Lung (tissue), 12 donors: ENCODE results near the gene ENOPH1. TPM values are rescaled to one million over a fixed set of nuclear protein-coding genes. Genes with fewer than 3 reads are reported as not detected.

Experiments
- ATAC-seq: fragments of 200-7000 bp; cut with Tn5 transposase; one replicate; pipeline ENCODE4 v1.9.1; 2020; ENCODE audit warnings: moderate number of reproducible peaks; ENCODE audit not compliant: insufficient read depth, low FRiP score
- DNase-seq, 3 donors: peaks; one replicate each; pipeline ENCODE4 v3.0.0-alpha.2; 2013 to 2017
- H3K27ac ChIP-seq, 2 donors: one replicate each; pipeline ENCODE4 v1.5.1; 2013; ENCODE audit warnings: mild to moderate bottlenecking in 2 of 2, moderate library complexity in 2 of 2, control low read depth in 1 of 2, inconsistent platforms in 1 of 2, low read depth in 1 of 2, low read length in 1 of 2
- H3K27me3 ChIP-seq, 3 donors: one replicate each; pipeline ENCODE4 v1.5.1; 2013; ENCODE audit warnings: low read length in 2 of 3; ENCODE audit not compliant: control insufficient read depth in 3 of 3, insufficient read depth in 3 of 3
- H3K36me3 ChIP-seq, 4 donors: one replicate each; pipeline ENCODE4 v1.5.1; 2013; ENCODE audit warnings: low read length in 4 of 4, mild to moderate bottlenecking in 1 of 4, moderate library complexity in 1 of 4; ENCODE audit not compliant: control insufficient read depth in 4 of 4, insufficient read depth in 4 of 4
- H3K4me1 ChIP-seq, 5 donors: one replicate each; pipeline ENCODE4 v1.5.1; 2013; ENCODE audit warnings: low read length in 5 of 5, mild to moderate bottlenecking in 2 of 5, moderate library complexity in 1 of 5; ENCODE audit not compliant: control insufficient read depth in 5 of 5, insufficient read depth in 5 of 5
- H3K4me3 ChIP-seq: one replicate; pipeline ENCODE4 v1.5.1; 2013; ENCODE audit warnings: mild to moderate bottlenecking, control low read depth, moderate library complexity
- H3K9ac ChIP-seq, 2 donors: one replicate each; pipeline ENCODE4 v1.5.1; 2013; ENCODE audit warnings: low read length in 2 of 2, control low read depth in 1 of 2; ENCODE audit not compliant: insufficient read depth in 1 of 2
- H3K9me3 ChIP-seq, 4 donors: one replicate each; pipeline ENCODE4 v1.5.1; 2013; ENCODE audit warnings: low read length in 3 of 4, mild to moderate bottlenecking in 1 of 4, moderate library complexity in 1 of 4; ENCODE audit not compliant: control insufficient read depth in 4 of 4, insufficient read depth in 3 of 4
- WGBS, 2 donors: extraction: QIAGEN DNeasy Blood & Tissue Kit; methylation state at CpG; one replicate each; pipeline ENCODE4 v1.1.7; 2013; 5-methylcytosine and 5-hydroxymethylcytosine counted together
- polyA plus RNA-seq, 2 donors: library from polyadenylated mRNA; stranded (reverse); fragments of 200-250 nt; gene quantifications; one replicate each; pipeline ENCODE4 v1.2.1, GENCODE V29; 2013
- total RNA-seq, 2 donors: library from RNA; depleted of rRNA in 1 of 2; stranded (reverse); fragments of >200 nt in 1 of 2; gene quantifications; one replicate each; pipeline ENCODE4 v1.2.1, GENCODE V29; 2014 to 2021
- TF ChIP-seq, protein P1 (sequence below): IDR thresholded peaks from 2 replicates; pipeline ENCODE4 v1.5.1; 2012; ENCODE audit warnings: mild to moderate bottlenecking; ENCODE audit errors: control extremely low read depth, extremely low read depth
- donor health status: control.
- donor health status: control.
- donor health status: Bipolar disorder and iron deficiency.
- donor health status: healthy.
- donor health status: DM: yes; HTN: yes; CAD: no.

ENOPH1 gene
- total and polyA plus RNA-seq, 4 donors = 28.5 to 45.3 (median 34.0) TPM

GRCh38 chr4:82484996-82485783, 54.8 kb downstream of the ENOPH1 start:
- H3K9me3 ChIP-seq = no peaks in the 10 kb centered on the region
- H3K4me3 ChIP-seq = no peak overlapping the region
- H3K27ac ChIP-seq = no peak overlapping the region
- no peak for DNase-seq
- H3K36me3 ChIP-seq = peaks cover 0 to 3% (median 0%) of the 10 kb centered on the region in 4 donors
- H3K9ac ChIP-seq = no peak overlapping the region
- H3K4me1 ChIP-seq = peaks cover 0 to 4% (median 0%) of the 10 kb centered on the region in 5 donors
- 72 to 86% methylated on average over 14 of the region's 14 CpGs for WGBS, 2 donors
- TF ChIP-seq, protein P1, sequence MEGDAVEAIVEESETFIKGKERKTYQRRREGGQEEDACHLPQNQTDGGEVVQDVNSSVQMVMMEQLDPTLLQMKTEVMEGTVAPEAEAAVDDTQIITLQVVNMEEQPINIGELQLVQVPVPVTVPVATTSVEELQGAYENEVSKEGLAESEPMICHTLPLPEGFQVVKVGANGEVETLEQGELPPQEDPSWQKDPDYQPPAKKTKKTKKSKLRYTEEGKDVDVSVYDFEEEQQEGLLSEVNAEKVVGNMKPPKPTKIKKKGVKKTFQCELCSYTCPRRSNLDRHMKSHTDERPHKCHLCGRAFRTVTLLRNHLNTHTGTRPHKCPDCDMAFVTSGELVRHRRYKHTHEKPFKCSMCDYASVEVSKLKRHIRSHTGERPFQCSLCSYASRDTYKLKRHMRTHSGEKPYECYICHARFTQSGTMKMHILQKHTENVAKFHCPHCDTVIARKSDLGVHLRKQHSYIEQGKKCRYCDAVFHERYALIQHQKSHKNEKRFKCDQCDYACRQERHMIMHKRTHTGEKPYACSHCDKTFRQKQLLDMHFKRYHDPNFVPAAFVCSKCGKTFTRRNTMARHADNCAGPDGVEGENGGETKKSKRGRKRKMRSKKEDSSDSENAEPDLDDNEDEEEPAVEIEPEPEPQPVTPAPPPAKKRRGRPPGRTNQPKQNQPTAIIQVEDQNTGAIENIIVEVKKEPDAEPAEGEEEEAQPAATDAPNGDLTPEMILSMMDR = no peak
- no peaks in the 10 kb centered on the region for H3K27me3 ChIP-seq
- no peak for ATAC-seq

DNA sequence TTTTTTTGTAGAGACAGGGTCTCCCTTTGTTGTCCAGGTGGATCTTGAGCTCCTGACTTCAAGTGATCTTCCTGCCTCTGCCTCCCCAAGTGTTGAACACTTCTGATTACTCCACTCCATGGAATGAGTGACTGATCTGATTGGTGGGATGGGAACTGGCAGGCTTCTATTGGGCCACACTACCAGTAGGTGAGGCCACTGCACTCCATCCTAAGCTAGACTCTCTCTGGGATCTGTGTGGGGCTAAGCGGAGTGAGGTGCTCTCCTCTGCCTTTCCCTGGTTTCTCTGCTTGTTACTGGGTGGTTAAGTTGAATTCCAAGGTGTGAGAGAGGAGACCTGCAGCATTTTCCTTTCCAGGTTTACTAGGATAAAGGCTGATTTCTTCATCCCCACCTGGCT, 58.7 kb downstream of the ENOPH1 start:
- Histone ChIP-seq H3K36me3 (peaks cover 0 to 3% (median 0%) of the 10 kb centered on the region in 4 donors), H3K27me3 (no peaks in the 10 kb centered on the region), H3K9me3 (no peaks in the 10 kb centered on the region), H3K4me3 (no peak overlapping the region), H3K4me1 (peaks cover 0 to 2% (median 0%) of the 10 kb centered on the region in 5 donors), H3K27ac (no peak overlapping the region), H3K9ac (no peak overlapping the region)
- ATAC-seq (no peak), DNase-seq (no peak)
- TF ChIP-seq, protein P1 = no peak
- WGBS, 2 donors = 98 to 100% methylated on average over 1 of the region's 1 CpG

GRCh38 chr4:82489987-82490386, 59.6 kb downstream of the ENOPH1 start:
- H3K27ac ChIP-seq = no peak overlapping the region
- WGBS, 2 donors = 75% methylated on average over 8 of the region's 8 CpGs
- TF ChIP-seq, protein P1 = no peak
- H3K36me3 ChIP-seq = peaks cover 0 to 3% (median 0%) of the 10 kb centered on the region in 4 donors
- no peaks in the 10 kb centered on the region for H3K27me3 ChIP-seq
- H3K4me1 ChIP-seq = peaks cover 0 to 1% (median 0%) of the 10 kb centered on the region in 5 donors
- no peaks in the 10 kb centered on the region for H3K9me3 ChIP-seq
- no peak for ATAC-seq
- H3K9ac ChIP-seq = no peak overlapping the region
- no peak overlapping the region for H3K4me3 ChIP-seq
- no peak for DNase-seq
